Activated CD8-positive, alpha-beta T cell treated with anti-CD3 and anti-CD28 coated beads, Interleukin-2, amount 10 ng/mL, durations not matched to agents 7 days and 5 days (primary cell): ENCODE measurements around the gene ACSBG1. TPM values are rescaled to one million over a fixed set of nuclear protein-coding genes. Genes with fewer than 3 reads are reported as not detected.

Source experiments
- ATAC-seq: fragments of 150-1000 bp; cut with Tn5 transposase; one replicate; pipeline ENCODE4 v1.10.0; 2021; ENCODE audit warnings: moderate library complexity
- CTCF ChIA-PET: fragments of 350-600 bp; sonication (Branson Sonifier 250); formaldehyde crosslinking; loops from one replicate; lab custom pipeline; 2021; ENCODE audit warnings: antibody characterized with exemption; lab: Charles Lee
- POLR2A ChIA-PET: fragments of 350-600 bp; sonication (Branson Sonifier 250); formaldehyde crosslinking; loops from one replicate; lab custom pipeline; 2021; ENCODE audit warnings: antibody characterized with exemption; lab: Charles Lee
- DNase-seq: peaks from one replicate; pipeline ENCODE4 v3.0.0-alpha.2; 2020
- H3K27ac Mint-ChIP-seq: one replicate; pipeline ENCODE4 v1.8.0; 2021; ENCODE audit warnings: mild to moderate bottlenecking, mixed read lengths
- H3K27me3 Mint-ChIP-seq: one replicate; pipeline ENCODE4 v1.8.0; 2021; ENCODE audit warnings: low read depth, mixed read lengths
- H3K36me3 Mint-ChIP-seq: one replicate; pipeline ENCODE4 v1.8.0; 2021; ENCODE audit warnings: low read depth, mixed read lengths
- H3K4me1 Mint-ChIP-seq: one replicate; pipeline ENCODE4 v1.8.0; 2021; ENCODE audit warnings: low read depth, mixed read lengths
- H3K4me3 Mint-ChIP-seq: one replicate; pipeline ENCODE4 v1.8.0; 2021; ENCODE audit warnings: mild to moderate bottlenecking, mixed read lengths
- H3K9me3 Mint-ChIP-seq: one replicate; pipeline ENCODE4 v1.8.0; 2022; ENCODE audit warnings: mixed read lengths; ENCODE audit not compliant: insufficient read depth
- total RNA-seq, 2 experiments: library from RNA; stranded (reverse); gene quantifications; one replicate each; pipeline ENCODE4 v1.2.3, GENCODE V29; 2021

Gene ACSBG1
- total RNA-seq, 2 experiments from 2014 or later, result 0.66 to 0.81 TPM

GRCh38 chr15:78207641-78208340 is 26.6 kb downstream of the ACSBG1 start:
- DNase-seq, result no peak
- H3K4me3 Mint-ChIP-seq, result no peak overlapping the region
- no peaks in the 10 kb centered on the region for H3K27me3 Mint-ChIP-seq
- H3K4me1 Mint-ChIP-seq, result no peaks in the 10 kb centered on the region
- ATAC-seq, result no peak
- H3K27ac Mint-ChIP-seq, result no peak overlapping the region
- ChIA-PET POLR2A (no interaction called here), CTCF (interaction anchor here (2.1 kb wide), 1 partner anchor 12 kb away, joined by 8 read pairs; no protein-coding TSS in a partner anchor)
- no peaks in the 10 kb centered on the region for H3K9me3 Mint-ChIP-seq
- no peaks in the 10 kb centered on the region for H3K36me3 Mint-ChIP-seq

GRCh38 chr15:78207110-78207458 is 27.3 kb downstream of the ACSBG1 start:
- ChIA-PET CTCF (interaction anchor here (2.1 kb wide), 1 partner anchor 12 kb away, joined by 8 read pairs; no protein-coding TSS in a partner anchor), POLR2A (no interaction called here)
- H3K27me3 Mint-ChIP-seq, result no peaks in the 10 kb centered on the region
- no peak overlapping the region for H3K4me3 Mint-ChIP-seq
- H3K9me3 Mint-ChIP-seq, result no peaks in the 10 kb centered on the region
- no peaks in the 10 kb centered on the region for H3K4me1 Mint-ChIP-seq
- DNase-seq (no peak), ATAC-seq (no peak)
- no peaks in the 10 kb centered on the region for H3K36me3 Mint-ChIP-seq
- no peak overlapping the region for H3K27ac Mint-ChIP-seq

GRCh38 chr15:78206326-78207109 is 27.8 kb downstream of the ACSBG1 start:
- H3K27me3 Mint-ChIP-seq, result no peaks in the 10 kb centered on the region
- H3K27ac Mint-ChIP-seq, result no peak overlapping the region
- POLR2A ChIA-PET, result no interaction called here
- CTCF ChIA-PET, result interaction anchor here (1.1 to 3.1 kb wide), 3 partner anchors 11 to 240 kb away, joined by 3 to 26 read pairs (median 8); no protein-coding TSS in a partner anchor
- no peaks in the 10 kb centered on the region for H3K4me1 Mint-ChIP-seq
- DNase-seq, result no peak
- ATAC-seq, result no peak
- no peaks in the 10 kb centered on the region for H3K9me3 Mint-ChIP-seq
- H3K36me3 Mint-ChIP-seq, result no peaks in the 10 kb centered on the region
- no peak overlapping the region for H3K4me3 Mint-ChIP-seq

- Mint-ChIP-seq H3K27ac (no peak overlapping the region), H3K4me1 (no peaks in the 10 kb centered on the region), H3K27me3 (no peaks in the 10 kb centered on the region), H3K36me3 (no peaks in the 10 kb centered on the region), H3K9me3 (no peaks in the 10 kb centered on the region), H3K4me3 (no peak overlapping the region)
- CTCF ChIA-PET, result interaction anchor here (1.1 to 3.1 kb wide), 5 partner anchors 11 to 249 kb away, joined by 3 to 26 read pairs (median 3); partner anchors contain the start of gene CIB2
- DNase-seq (no peak), ATAC-seq (no peak)
- POLR2A ChIA-PET, result no interaction called here
Observed at GRCh38 chr15:78205856-78206255, 28.5 kb downstream of the ACSBG1 start.

GRCh38 chr15:78205337-78205736 is 29.0 kb downstream of the ACSBG1 start:
- H3K36me3 Mint-ChIP-seq, result no peaks in the 10 kb centered on the region
- CTCF ChIA-PET, result interaction anchor here (1.0 to 3.1 kb wide), 5 partner anchors 10 to 249 kb away, joined by 3 to 26 read pairs (median 3); partner anchors contain the start of gene CIB2
- ATAC-seq (no peak), DNase-seq (no peak)
- no peaks in the 10 kb centered on the region for H3K4me1 Mint-ChIP-seq
- no peak overlapping the region for H3K27ac Mint-ChIP-seq
- no peaks in the 10 kb centered on the region for H3K27me3 Mint-ChIP-seq
- no peak overlapping the region for H3K4me3 Mint-ChIP-seq
- POLR2A ChIA-PET, result interaction anchor here (1.6 kb wide), 1 partner anchor 57 kb away, joined by 6 read pairs; the partner anchor contains the start of gene IDH3A
- no peaks in the 10 kb centered on the region for H3K9me3 Mint-ChIP-seq

- Mint-ChIP-seq H3K27me3 (no peaks in the 10 kb centered on the region), H3K4me3 (no peak overlapping the region), H3K27ac (no peak overlapping the region), H3K36me3 (no peaks in the 10 kb centered on the region), H3K4me1 (no peaks in the 10 kb centered on the region), H3K9me3 (no peaks in the 10 kb centered on the region)
- no peak for ATAC-seq
- CTCF ChIA-PET, result interaction anchor here (1.0 to 3.1 kb wide), 6 partner anchors 9 to 248 kb away, joined by 3 to 26 read pairs (median 3); partner anchors contain the start of gene CIB2
- no peak for DNase-seq
- POLR2A ChIA-PET, result interaction anchor here (1.6 kb wide), 1 partner anchor 56 kb away, joined by 6 read pairs; the partner anchor contains the start of gene IDH3A
Observed at GRCh38 chr15:78204351-78205309, 29.7 kb downstream of the ACSBG1 start.

- POLR2A ChIA-PET, result interaction anchor here (1.6 kb wide), 1 partner anchor 55 kb away, joined by 6 read pairs; the partner anchor contains the start of gene IDH3A
- Mint-ChIP-seq H3K4me1 (no peaks in the 10 kb centered on the region), H3K9me3 (no peaks in the 10 kb centered on the region), H3K4me3 (no peak overlapping the region), H3K27ac (no peak overlapping the region), H3K36me3 (no peaks in the 10 kb centered on the region), H3K27me3 (no peaks in the 10 kb centered on the region)
- DNase-seq (no peak), ATAC-seq (no peak)
- CTCF ChIA-PET, result interaction anchor here (0.7 to 3.1 kb wide), 2 partner anchors 8 to 30 kb away, joined by 3 to 26 read pairs; no protein-coding TSS in a partner anchor
Observed at GRCh38 chr15:78203346-78204225, 30.8 kb downstream of the ACSBG1 start.

- no peak for DNase-seq
- no peaks in the 10 kb centered on the region for H3K4me1 Mint-ChIP-seq
- H3K9me3 Mint-ChIP-seq, result no peaks in the 10 kb centered on the region
- ChIA-PET POLR2A (no interaction called here), CTCF (interaction anchor here (0.7 to 1.3 kb wide), 4 partner anchors 39 to 1188 kb away, joined by 3 to 4 read pairs (median 4); no protein-coding TSS in a partner anchor)
- no peak overlapping the region for H3K27ac Mint-ChIP-seq
- H3K36me3 Mint-ChIP-seq, result no peaks in the 10 kb centered on the region
- no peak overlapping the region for H3K4me3 Mint-ChIP-seq
- H3K27me3 Mint-ChIP-seq, result peaks cover 2% of the 10 kb centered on the region
- no peak for ATAC-seq
Observed at GRCh38 chr15:78201281-78202190, 32.8 kb downstream of the ACSBG1 start.

- no peak overlapping the region for H3K27ac Mint-ChIP-seq
- peaks cover 2% of the 10 kb centered on the region for H3K27me3 Mint-ChIP-seq
- no peak overlapping the region for H3K4me3 Mint-ChIP-seq
- ATAC-seq (no peak), DNase-seq (no peak)
- H3K9me3 Mint-ChIP-seq, result no peaks in the 10 kb centered on the region
- no peaks in the 10 kb centered on the region for H3K36me3 Mint-ChIP-seq
- ChIA-PET POLR2A (no interaction called here), CTCF (interaction anchor here (1.2 to 7.1 kb wide), 3 partner anchors 10 to 72 kb away, joined by 3 to 211 read pairs (median 4); partner anchors contain the start of gene CIB2)
- H3K4me1 Mint-ChIP-seq, result no peaks in the 10 kb centered on the region
Observed at GRCh38 chr15:78200276-78200930, 34.0 kb downstream of the ACSBG1 start.
